ENCODE measurements around the gene GALNTL6.

Gene GALNTL6

GRCh38 chr4:172127168-172127567 lies 314.0 kb downstream of the GALNTL6 start:
- no peak for DNase-seq

- DNase-seq: no peak
Observed at GRCh38 chr4:172129593-172129992, 316.4 kb downstream of the GALNTL6 start.

DNA sequence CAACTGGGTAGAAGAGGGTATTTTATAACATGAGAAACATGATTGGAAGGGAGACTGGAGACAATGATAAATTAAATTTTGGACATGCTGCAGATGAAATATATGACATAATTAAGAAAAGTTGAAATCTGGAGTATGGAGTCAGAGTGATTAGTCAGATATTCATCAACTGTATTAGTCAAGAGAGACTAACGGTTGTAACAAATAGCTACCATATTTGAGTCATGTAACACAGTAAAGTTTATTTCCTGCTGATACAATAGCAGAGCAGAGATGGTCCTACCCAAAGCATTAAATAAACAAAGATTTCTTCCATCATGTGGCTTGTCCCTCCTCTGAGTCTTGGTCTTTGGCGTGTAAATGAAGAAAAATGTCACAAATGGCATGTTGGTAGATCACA lies 321.3 kb downstream of the GALNTL6 start:
- DNase-seq: peak; percentile 5

DNA sequence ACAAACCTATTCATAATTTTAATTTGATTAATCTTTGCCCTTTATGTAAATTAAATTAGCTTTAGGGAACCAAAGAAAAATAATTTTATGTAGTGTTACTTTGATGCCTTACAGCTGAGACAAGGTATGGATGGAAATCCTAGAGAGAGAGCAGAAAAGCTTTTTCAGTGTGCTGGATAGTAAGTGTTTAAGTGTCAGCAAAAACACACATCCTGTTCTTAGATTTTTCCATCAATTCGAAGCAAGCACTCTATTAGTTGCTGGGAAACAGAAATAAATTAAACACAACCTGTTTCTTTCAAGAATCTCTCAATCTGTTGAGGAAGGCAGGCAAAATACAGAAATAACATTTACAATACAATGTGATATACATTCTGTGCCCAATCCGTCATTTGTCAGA lies 327.8 kb downstream of the GALNTL6 start:
- DNase-seq: no peak

GRCh38 chr4:172142281-172142741 lies 329.1 kb downstream of the GALNTL6 start:
- no peak for DNase-seq

GRCh38 chr4:172143605-172144314 lies 330.6 kb downstream of the GALNTL6 start:
- no peak for DNase-seq

DNA sequence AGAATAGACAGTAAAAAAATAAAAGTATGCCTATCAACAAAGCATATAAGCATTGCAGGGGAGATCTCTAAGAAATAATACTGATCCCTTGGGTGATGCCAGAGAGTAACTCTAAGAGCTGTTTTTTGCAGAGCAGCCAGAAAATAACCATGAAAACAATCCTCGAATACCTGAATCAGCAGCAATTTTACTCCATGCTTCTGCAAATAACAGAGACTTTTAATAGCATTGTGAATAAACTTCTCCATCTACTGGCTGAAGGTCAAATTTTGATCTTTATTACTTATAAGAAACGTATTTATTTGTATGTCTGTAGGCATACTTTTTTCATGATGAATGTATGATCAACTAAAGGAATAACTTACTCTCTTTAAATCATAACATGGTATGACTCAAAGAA lies 334.5 kb downstream of the GALNTL6 start:
- DNase-seq: no peak

GRCh38 chr4:172149329-172149728 lies 336.1 kb downstream of the GALNTL6 start:
- DNase-seq: no peak

DNA sequence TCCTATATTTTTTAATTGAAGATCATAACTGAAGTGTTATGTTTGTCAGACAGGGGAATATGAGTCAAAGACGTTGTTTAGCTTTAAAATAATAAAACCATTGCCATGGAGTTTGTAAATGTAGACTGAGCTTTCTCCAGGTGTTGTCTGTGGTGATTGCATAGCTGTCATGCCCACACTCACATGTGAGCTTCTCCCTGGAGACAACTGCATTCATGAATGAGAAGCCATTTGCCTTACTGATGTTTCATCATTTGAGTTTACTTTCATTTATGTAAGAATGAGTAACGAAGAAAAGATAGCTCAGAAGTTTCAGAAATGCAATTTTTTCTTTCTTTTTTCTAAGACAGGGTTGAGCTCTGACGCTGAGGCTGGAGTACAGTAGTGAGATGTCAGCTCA lies 339.1 kb downstream of the GALNTL6 start:
- DNase-seq: no peak

GRCh38 chr4:172153719-172154118 lies 340.5 kb downstream of the GALNTL6 start:
- DNase-seq: no peak

DNA sequence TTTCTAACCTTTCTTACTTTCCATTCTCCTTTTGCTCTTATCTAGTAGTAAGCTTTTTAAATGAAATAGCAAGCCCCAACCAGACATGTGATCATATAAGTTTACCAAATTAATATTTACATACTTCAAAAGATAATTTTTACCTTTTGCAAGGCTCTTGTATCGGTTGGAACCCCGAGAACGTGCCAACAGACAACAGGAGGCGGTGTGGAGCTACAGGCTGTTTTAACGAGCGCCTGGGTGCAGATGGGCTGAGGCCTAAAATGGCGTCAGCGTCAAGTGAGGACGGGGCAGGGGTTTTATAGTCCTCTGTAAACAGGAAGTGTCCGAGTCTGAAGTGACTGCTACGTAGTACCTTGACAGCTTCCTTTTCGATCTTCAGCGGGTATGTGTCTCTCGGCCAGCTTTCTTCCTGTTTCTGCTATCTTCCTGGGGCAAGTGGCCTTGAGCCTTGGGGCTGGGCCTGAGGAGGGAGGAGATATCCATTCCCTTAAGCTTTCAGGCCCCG lies 342.7 kb downstream of the GALNTL6 start:
- no peak for DNase-seq

DNA sequence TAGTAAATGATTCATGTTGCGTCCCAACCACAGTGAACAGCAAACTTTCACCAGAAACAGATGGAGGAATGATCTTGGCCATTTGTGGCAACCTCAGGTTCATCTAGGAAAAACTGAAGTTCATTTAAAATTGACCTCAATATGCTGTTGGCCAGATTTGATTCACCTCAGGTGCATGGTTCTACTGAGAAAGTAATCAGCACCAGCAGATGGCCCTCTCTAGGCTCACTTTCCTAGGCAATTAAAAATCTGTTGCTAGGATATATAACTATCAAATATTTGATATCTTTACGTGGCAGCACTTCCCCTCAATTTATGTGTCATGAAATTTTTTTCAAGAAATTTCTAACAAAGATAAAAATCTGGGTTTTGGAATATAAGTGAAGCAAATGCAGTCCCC lies 344.7 kb downstream of the GALNTL6 start:
- DNase-seq: no peak

DNA sequence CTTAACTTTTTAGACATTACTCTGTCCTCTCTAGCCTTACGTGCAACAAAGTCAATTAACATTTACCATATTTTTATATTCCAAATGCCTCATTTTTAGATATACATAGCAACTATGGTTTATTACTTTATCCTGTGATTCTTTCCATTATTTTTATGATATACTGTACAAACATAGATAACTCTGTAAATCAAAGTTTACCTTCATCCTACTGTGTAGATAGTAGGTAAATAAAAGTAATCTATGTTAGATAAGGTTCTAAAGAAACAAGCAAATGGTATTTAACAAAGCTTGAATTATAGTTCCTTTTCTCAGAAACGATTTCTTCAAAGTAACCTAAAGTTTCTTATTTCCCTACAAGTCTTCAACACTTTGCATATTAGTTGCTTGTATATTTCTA lies 350.0 kb downstream of the GALNTL6 start:
- DNase-seq: no peak

DNA sequence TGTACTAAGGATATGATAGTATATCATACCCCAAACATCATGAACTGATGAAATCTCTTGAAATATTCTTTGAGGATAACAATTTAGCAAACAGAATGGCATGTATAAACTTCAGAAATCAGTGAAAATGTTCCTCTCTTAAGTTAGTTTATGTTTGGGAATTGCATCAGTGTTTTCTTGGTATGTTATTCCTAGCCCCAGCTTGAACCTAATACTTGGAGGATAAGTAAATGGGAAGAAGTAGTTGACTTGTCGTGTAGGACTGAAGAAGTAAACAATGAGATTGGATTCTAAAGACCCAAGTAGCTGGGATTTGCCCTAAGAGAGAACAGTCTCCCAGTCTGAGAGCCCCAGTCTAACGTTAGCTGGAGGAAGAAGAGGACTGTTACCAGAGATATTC lies 355.7 kb downstream of the GALNTL6 start:
- DNase-seq: no peak

- no peak for DNase-seq
Observed at GRCh38 chr4:172169871-172170270, 356.7 kb downstream of the GALNTL6 start.

GRCh38 chr4:172173206-172173605 lies 360.0 kb downstream of the GALNTL6 start:
- no peak for DNase-seq

GRCh38 chr4:172177382-172177781 lies 364.2 kb downstream of the GALNTL6 start:
- DNase-seq: no peak

DNA sequence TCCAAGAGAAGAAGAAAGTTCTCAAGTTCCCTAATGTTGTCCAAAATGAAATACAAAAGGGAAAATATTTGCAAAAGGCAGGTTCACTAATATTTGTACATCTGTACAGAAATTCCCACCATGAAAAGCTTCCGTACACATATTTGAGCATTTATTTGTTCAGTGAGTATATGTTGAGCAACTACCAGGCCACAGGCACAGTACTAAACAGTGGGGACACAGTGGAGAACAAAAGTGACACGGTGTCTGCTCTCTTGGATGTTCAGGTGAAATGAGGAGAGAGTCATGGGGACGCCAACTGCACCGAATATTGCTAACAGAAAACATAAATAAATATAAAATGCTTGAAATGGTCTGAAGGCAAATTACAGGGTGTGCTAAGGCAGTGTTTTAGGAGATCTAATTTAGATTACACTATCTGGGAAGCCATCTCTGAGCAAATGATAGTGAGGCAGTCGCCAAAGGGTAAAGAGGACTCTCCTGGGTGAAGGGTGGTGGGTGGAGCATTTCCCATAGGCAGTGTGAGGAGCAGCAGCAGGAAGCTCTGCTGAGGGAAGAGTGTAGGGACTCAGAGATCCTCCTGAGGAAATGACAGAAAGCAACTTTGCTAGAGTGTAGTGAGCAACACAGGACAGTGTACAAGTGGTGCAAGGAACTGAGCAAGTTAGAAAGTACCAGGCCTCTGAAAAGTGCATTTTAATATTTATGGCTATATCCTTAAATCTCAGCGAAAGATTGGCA lies 375.2 kb downstream of the GALNTL6 start:
- DNase-seq: no peak

- DNase-seq: no peak
Observed at GRCh38 chr4:172202480-172203076, 389.4 kb downstream of the GALNTL6 start.

DNA sequence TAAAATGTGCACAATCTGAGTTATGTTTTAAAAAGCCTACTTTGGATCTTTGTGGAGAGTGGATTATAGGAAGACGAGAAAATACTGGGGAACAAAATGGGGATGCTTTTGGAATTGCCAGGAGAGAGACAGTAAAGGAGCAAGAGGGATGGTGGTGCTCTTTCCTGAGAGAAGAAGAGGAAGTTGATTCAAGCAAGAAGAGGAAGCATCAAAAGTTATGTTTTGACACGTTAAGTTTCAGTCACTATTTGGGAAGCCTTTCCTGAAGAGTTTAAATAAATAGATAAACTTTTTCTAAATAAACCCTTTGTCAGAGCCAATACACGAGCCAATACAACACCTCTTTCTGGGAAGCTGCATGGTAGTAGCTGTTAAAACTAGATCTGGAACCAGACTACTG lies 394.1 kb downstream of the GALNTL6 start:
- no peak for DNase-seq

DNA sequence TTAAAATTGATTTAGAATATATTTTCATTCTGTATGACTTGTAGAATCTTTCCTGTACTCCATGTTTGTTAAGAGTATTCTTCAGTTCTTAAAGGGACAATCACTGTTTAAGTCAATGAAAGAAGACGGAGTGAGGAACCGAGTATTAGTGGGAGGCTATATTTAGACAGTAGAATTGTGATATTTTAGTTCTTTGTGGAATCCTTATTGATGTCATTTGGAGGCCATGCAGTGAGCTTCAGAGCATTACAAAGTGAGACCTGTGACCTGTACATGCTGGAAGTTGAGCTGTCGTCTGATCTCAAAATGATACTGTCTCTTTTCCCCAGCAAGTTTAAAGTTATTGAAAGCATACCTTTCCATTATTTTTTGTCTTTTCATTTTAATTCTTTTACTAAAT lies 394.7 kb downstream of the GALNTL6 start:
- DNase-seq: no peak

- no peak for DNase-seq
Observed at GRCh38 chr4:172220679-172221078, 407.5 kb downstream of the GALNTL6 start.

DNA sequence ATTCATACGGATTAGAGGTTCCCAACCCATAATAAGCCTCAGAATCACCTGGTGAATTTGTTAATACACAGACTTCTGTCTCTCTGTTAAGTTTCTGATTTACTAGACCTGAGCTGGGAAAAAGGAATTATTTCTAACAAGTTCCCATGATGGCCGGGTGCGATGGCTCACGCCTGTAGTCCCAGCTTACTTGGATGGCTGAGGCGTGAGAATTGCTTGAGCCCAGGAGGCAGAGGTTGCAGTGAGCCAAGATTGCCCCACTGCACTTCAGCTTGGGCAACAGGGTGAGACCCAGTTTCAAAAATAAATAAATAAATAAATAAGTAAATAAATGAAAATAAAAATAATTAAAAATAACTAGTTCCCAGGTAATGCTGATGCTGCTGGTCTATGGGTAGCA lies 412.3 kb downstream of the GALNTL6 start:
- no peak for DNase-seq

DNA sequence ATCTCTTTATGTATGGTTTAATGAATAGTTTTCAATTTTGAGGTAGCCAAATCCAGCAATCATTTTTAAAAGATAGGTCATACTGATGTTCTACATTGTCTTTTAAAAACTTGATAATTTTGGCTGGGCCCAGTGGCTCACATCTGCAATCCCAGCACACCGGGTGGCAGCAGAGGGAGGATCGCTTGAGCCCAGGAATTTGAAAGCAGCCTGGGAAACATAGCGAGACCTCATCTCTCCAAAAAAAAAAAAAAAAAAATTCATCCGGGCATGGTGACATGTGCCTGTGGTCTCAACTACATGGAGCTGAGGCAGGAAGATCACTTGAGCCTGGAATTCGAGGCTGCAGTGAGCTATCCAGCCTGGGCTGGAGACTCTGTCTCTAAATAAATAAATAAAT lies 419.8 kb downstream of the GALNTL6 start:
- DNase-seq: no peak

Data from HCEC 1CT (cell line).